SU-DHL-6 (cell line): ENCODE data around the gene ATP6V1B1.

Experiments used
- H2AFZ ChIP-seq: fragments of 200-600 bp; sonication (generic); 2 replicates; pipeline ENCODE4 v1.6.1; 2014; ENCODE audit warnings: low read depth, mild to moderate bottlenecking, moderate library complexity, mixed read lengths, antibody characterized with exemption, low read length; ENCODE audit not compliant: severe bottlenecking
- H3F3A ChIP-seq: fragments of 200-600 bp; shearing (Covaris generic); 2 replicates; pipeline ENCODE4 v1.6.0; 2016; ENCODE audit warnings: antibody characterized with exemption, mild to moderate bottlenecking; ENCODE audit not compliant: insufficient read depth
- H3K27ac ChIP-seq: fragments of 200-600 bp; sonication (generic); 2 replicates; pipeline ENCODE4 v1.5.1; 2016; ENCODE audit warnings: low read depth, mild to moderate bottlenecking, low read length, moderate library complexity, mixed read lengths
- H3K27me3 ChIP-seq: fragments of 200-600 bp; sonication (generic), shearing (Covaris generic); 2 replicates; pipeline ENCODE4 v1.6.0; 2014; ENCODE audit warnings: mild to moderate bottlenecking, low read length
- H3K36me3 ChIP-seq: fragments of 200-600 bp; sonication (generic); 2 replicates; pipeline ENCODE4 v1.6.1; 2014; ENCODE audit warnings: mild to moderate bottlenecking, low read length, mixed read lengths
- H3K4me2 ChIP-seq: fragments of 300-600, 200-600 bp; shearing (Covaris generic), sonication (generic); 2 replicates; pipeline ENCODE4 v1.6.0; 2014; ENCODE audit warnings: low read length, low read depth, mild to moderate bottlenecking; ENCODE audit not compliant: poor library complexity, severe bottlenecking
- H3K4me3 ChIP-seq: fragments of 200-600 bp; sonication (generic); 2 replicates; pipeline ENCODE4 v1.5.1; 2014; ENCODE audit warnings: antibody characterized with exemption, low read length, mild to moderate bottlenecking, mixed read lengths; ENCODE audit not compliant: insufficient read depth, poor library complexity, severe bottlenecking
- H3K79me2 ChIP-seq: fragments of 200-600 bp; sonication (generic); 2 replicates; pipeline ENCODE4 v1.6.1; 2014; ENCODE audit warnings: mild to moderate bottlenecking, low read length, moderate library complexity; ENCODE audit not compliant: insufficient read depth
- H3K9ac ChIP-seq: fragments of 200-600 bp; sonication (generic); 2 replicates; pipeline ENCODE4 v1.7.0; 2014; ENCODE audit warnings: mild to moderate bottlenecking, low read length
- H3K9me2 ChIP-seq: fragments of 200-600 bp; sonication (generic); replicated peaks from 2 replicates; pipeline ENCODE4 v1.6.1; 2014; ENCODE audit warnings: low read length; ENCODE audit not compliant: insufficient read depth
- H3K9me3 ChIP-seq: fragments of 200-600 bp; sonication (generic); 2 replicates; pipeline ENCODE4 v1.6.1; 2014; ENCODE audit warnings: low read length, mixed read lengths; ENCODE audit not compliant: insufficient read depth
- H4K20me1 ChIP-seq: fragments of 200-600 bp; sonication (generic); 2 replicates; pipeline ENCODE4 v1.6.1; 2014; ENCODE audit warnings: low read depth, mild to moderate bottlenecking, antibody characterized with exemption, low read length, moderate library complexity, mixed read lengths
- CTCF ChIP-seq: fragments of 200-600 bp; sonication (generic); IDR thresholded peaks from one replicate; pipeline ENCODE4 v1.5.1; 2017; ENCODE audit warnings: antibody characterized with exemption, mild to moderate bottlenecking, low read length, moderate library complexity; ENCODE audit not compliant: insufficient read depth, poor library complexity, severe bottlenecking
- EZH2phosphoT487 ChIP-seq: fragments of 200-600 bp; sonication (generic), shearing (Covaris generic); conservative IDR thresholded peaks from 2 replicates; pipeline ENCODE4 v1.6.1; 2018; ENCODE audit warnings: mild to moderate bottlenecking, antibody characterized with exemption, low read length, moderate library complexity, mixed read lengths

ATP6V1B1 gene

DNA sequence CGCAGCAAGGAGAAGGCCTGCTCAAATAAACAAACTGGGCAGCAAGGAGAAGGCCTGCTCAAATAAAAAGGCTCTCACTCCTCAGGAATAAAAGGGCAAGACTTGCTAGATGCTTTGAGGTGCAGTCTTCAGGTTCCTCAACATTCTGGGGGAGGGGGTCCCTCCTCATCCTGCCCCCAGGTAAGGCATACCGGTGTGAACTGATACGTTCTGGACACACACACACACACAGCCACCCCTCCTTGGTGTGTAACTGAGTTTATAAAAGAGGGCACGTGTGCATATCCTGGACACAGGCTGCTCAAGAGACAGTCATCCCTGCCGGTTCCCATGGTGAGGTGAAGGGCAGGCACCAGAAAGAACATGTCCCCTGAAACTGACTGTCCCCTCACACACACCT is 54.5 kb downstream of the ATP6V1B1 start:
- H3K27ac ChIP-seq: no peak overlapping the region
- H4K20me1 ChIP-seq: no peaks in the 10 kb centered on the region; the same call in 1 of the 2 replicates
- H3K27me3 ChIP-seq: no peaks in the 10 kb centered on the region
- H3K9me3 ChIP-seq: no peaks in the 10 kb centered on the region
- H3K4me3 ChIP-seq: no peak overlapping the region
- H3K4me2 ChIP-seq: no peak overlapping the region
- H3K79me2 ChIP-seq: peaks cover 25% of the 10 kb centered on the region
- H3F3A ChIP-seq: no peaks in the 10 kb centered on the region
- no peak for TF ChIP-seq CTCF
- no peaks in the 10 kb centered on the region for H3K9me2 ChIP-seq
- H3K9ac ChIP-seq: no peak overlapping the region
- no peaks in the 10 kb centered on the region for H3K36me3 ChIP-seq
- no peak overlapping the region for H2AFZ ChIP-seq

GRCh38 chr2:70991142-70991541 is 55.4 kb downstream of the ATP6V1B1 start:
- Histone ChIP-seq H3K36me3 (no peaks in the 10 kb centered on the region), H3K4me2 (no peak overlapping the region)
- TF ChIP-seq EZH2phosphoT487 (no peak), CTCF (no peak)

GRCh38 chr2:70991742-70992141 is 56.0 kb downstream of the ATP6V1B1 start:
- no peak overlapping the region for H3K27ac ChIP-seq
- no peak overlapping the region for H3K4me2 ChIP-seq
- H3K79me2 ChIP-seq: peaks cover 25% of the 10 kb centered on the region
- H2AFZ ChIP-seq: no peak overlapping the region
- H3K4me3 ChIP-seq: no peak overlapping the region
- H4K20me1 ChIP-seq: no peaks in the 10 kb centered on the region; the same call in 1 of the 2 replicates
- no peaks in the 10 kb centered on the region for H3K9me2 ChIP-seq
- no peaks in the 10 kb centered on the region for H3K27me3 ChIP-seq
- H3K9ac ChIP-seq: no peak overlapping the region
- TF ChIP-seq EZH2phosphoT487 (no peak), CTCF (no peak)
- H3F3A ChIP-seq: 0 out of 2 replicates have a peak, but pooled peaks cover 4% of the 10 kb centered on the region
- H3K9me3 ChIP-seq: no peaks in the 10 kb centered on the region
- no peaks in the 10 kb centered on the region for H3K36me3 ChIP-seq

More at GRCh38 chr2:70991142-70991541, 55.4 kb downstream of the ATP6V1B1 start:
- no peak overlapping the region for H3K4me3 ChIP-seq
- H3K9me3 ChIP-seq: no peaks in the 10 kb centered on the region
- H4K20me1 ChIP-seq: no peaks in the 10 kb centered on the region; the same call in 1 of the 2 replicates
- H3K9ac ChIP-seq: no peak overlapping the region
- H3K79me2 ChIP-seq: peaks cover 25% of the 10 kb centered on the region
- H3F3A ChIP-seq: 0 out of 2 replicates have a peak, but pooled peaks cover 4% of the 10 kb centered on the region
- H3K9me2 ChIP-seq: no peaks in the 10 kb centered on the region
- no peaks in the 10 kb centered on the region for H3K27me3 ChIP-seq
- no peak overlapping the region for H3K27ac ChIP-seq
- no peak overlapping the region for H2AFZ ChIP-seq
